Right forelimb (tissue), 1 donor: ENCODE data around the gene NCAM2.

Experiments used
- DNase-seq: peaks from one replicate; pipeline ENCODE4 v3.0.0-alpha.2; 2018

NCAM2 gene

DNA sequence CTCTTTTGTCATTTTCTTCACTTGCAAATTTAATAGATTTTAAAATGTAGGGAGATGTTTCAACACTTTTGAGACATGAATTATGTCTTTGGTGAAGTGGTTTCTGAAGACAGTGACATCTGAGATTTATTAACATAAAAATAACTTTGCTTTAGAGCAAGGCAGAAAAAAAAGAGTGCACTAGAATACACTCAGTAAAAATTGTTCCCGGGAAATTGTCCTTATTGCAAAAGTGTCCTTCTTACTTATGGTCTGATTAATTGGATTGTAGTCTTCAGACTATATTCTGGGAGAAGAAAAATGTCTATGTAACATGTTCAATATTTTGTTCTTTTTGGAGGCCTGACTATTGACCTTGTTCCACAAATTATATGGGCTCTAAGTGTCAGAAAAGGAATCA, 468.5 kb downstream of the NCAM2 start:
- DNase-seq: no peak

DNA sequence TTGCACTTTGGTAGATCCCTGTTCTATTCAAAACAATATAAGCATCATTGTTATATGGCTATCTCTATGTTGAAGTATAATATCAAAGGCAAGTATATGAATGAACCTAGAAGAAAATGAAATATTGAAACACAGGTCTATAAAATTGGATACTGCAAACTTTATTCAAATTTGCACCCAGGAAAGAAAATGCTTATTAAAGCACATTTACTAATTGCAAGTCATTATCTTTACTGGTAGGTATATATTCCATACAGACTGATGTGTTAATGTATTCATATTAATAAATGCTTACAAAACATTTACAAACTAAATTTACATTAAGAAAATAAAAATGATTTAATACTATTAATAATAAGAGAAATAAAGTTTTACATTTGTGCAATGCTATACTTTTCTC, 469.8 kb downstream of the NCAM2 start:
- no peak for DNase-seq

DNA sequence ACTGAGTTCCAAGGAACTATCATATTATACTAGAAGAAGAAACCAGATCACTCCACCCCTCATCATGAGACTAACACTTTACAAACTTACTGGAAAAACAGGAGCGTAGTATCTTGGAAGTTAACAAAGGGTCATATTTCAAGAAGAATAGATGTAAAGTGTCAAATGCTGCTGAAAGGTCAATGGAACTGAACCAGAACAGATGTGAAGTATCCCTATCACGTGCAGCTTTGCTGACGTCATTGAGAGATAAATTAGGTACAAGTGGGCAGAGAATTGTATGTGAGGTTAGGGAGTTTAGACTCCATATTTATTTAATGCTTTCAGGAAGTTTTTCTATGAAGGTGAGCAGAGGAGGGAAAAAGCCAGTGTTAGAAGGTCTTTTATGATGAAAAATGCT, 483.0 kb downstream of the NCAM2 start:
- no peak for DNase-seq

DNA sequence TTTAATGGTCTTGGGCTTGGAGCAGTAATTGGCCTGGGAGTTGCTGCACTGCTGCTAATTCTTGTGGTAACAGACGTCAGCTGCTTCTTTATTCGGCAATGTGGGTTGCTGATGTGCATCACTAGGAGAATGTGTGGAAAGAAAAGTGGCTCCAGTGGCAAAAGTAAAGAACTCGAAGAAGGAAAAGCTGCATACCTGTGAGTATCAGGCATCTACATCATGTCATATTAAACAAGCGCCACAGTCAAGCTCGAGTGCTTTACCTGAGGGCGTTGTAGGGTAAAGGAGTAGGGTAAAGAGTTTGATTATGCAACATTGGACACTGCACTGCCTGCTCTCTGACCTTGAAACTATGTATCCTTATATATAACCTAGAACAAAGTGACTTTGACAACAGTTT, 510.6 kb downstream of the NCAM2 start:
- DNase-seq: no peak

DNA sequence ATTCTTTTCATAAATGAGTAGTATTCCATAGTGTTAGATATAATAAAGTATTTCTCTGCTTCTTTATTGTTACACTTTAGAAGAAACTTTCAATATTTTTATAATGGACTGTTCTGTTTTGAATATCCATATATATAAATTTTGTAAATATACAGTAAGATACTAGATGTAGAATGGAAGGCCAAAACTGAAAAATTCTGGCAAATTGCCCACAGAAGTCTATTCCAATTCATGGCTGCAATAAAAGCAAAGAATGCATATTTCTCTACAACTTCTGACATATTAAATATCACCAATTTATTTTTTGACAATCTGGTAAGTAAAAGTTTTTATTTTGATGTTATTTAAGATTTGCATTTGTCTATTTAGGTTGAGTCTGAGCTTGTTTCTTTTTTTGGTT, 532.5 kb downstream of the NCAM2 start:
- DNase-seq: no peak

DNA sequence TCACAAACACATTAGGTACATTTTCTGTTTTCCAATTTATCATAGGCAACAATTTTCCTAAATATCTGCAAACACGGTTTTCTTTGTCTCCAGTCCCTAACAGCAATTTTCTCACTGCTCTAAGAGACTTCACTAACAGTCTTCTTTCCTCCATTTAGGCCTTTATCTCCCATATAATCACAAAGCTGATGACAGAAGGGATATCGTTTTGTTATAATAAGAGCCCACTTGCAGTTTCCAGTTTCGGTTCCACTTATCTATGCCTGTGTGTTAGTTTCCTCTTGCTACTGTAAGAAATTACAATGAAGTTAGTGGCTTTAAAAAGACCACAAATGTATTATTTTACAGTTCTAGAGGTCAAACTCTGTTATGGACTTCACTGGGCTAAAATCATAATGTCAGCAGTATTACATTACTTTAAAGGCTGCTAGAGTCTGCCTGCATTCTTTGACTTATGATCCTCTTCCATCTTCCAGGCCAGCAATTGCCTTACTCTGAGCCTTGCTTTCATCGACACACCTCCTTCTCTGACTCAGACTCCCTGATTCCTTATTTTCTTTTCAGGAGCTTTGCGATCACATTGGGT, 549.3 kb downstream of the NCAM2 start:
- DNase-seq: no peak

DNA sequence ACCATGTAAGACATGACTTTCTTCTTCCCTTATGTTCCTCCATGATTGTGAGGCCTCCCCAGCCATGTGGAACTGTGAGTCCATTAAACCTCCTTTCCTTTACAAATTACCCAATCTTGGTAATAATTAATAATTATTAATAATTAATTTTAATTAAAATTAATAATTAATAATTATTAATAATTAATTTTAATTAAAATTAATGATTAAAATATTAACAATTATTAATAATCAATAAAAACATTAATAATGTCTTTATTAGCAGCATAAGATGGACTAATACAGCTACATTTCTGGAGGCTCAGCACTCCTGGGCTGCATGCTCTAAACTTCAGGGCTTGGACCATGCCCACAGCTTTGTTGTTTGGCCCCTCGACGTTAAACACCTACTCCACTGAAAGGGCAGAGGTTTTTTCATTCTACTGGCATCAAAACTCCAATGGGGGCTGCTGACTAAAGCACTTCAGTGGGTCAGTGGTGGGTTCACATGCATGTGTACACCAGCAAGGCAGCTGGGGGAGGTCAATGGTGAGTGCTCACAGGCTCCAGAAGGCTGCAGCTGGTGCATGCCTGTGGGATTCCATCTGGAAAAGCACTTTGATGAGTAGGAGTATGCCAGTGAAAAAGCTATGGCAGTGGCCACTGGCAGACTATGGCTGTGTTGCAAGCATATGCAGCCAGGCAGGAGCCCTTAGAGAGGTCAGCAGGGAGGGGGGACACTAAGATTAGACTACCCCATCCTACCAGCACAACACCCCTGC, 561.3 kb downstream of the NCAM2 start:
- DNase-seq: no peak
